Measurements from ENCODE around the gene POLD3.
"Not testable (repeated sequence)": the region's sequence is repeated elsewhere in the genome, so short reads cannot be mapped to it uniquely, and the experiment has no call there.

POLD3 gene

DNA sequence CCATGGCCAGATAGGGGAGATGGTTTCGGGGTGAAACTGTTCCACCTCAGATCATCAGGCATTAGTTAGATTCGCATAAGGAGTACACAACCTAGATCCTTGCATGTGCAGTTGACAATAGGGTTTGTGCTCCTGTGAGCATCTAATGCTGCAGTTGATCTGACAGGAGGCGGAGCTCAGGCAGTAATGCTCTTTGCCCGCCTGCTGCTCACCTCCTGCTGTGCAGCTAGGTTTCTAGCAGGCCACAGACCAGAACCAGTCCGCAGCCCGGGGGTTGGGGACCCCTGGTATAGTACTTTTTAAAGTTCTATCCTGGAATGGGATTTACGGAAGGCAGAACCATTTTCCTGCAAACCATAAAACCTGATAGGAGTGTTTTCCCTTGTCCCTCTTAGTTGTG lies 54.6 kb downstream of the POLD3 start:
- DNase-seq (ENCODE audit: extremely low read depth, insufficient read length): no peak
- Histone ChIP-seq H3K4me3 (replicated peaks; ENCODE audit: low read depth, low read length) (no peak overlapping the region), H3K36me3 (ENCODE audit: control insufficient read depth, insufficient read depth, low read length) (peaks cover 2% of the 10 kb centered on the region; the same call in 1 of the 2 replicates), H3K27me3 (replicated peaks; ENCODE audit: control insufficient read depth, insufficient read depth, low read length) (no peaks in the 10 kb centered on the region)
- TF ChIP-seq, protein P1, sequence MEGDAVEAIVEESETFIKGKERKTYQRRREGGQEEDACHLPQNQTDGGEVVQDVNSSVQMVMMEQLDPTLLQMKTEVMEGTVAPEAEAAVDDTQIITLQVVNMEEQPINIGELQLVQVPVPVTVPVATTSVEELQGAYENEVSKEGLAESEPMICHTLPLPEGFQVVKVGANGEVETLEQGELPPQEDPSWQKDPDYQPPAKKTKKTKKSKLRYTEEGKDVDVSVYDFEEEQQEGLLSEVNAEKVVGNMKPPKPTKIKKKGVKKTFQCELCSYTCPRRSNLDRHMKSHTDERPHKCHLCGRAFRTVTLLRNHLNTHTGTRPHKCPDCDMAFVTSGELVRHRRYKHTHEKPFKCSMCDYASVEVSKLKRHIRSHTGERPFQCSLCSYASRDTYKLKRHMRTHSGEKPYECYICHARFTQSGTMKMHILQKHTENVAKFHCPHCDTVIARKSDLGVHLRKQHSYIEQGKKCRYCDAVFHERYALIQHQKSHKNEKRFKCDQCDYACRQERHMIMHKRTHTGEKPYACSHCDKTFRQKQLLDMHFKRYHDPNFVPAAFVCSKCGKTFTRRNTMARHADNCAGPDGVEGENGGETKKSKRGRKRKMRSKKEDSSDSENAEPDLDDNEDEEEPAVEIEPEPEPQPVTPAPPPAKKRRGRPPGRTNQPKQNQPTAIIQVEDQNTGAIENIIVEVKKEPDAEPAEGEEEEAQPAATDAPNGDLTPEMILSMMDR (IDR thresholded peaks at IDR 0.05; ENCODE audit: insufficient read depth, low read length, poor library complexity, severe bottlenecking): no peak

DNA sequence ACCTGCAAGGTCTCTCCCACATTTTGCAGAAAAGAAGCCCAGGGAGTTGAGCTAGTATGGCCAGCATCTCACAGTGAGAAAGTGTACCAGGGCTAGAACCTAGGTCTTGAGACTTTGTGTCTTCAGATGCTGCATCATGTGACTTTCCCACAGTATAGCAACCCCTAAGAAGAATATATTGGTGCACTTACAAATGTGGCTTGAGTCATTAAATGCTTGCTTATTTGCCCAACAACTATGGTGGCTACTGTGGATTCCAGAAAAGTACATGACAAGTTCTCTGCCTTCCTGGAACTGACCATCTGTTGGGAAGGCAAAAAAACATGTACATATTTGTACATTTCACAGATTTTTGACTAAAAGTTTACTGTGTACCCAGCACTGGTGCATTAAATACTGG lies 55.0 kb downstream of the POLD3 start:
- DNase-seq (ENCODE audit: extremely low read depth, insufficient read length): no peak
- Histone ChIP-seq H3K36me3 (ENCODE audit: control insufficient read depth, insufficient read depth, low read length) (peaks cover 2% of the 10 kb centered on the region; the same call in 1 of the 2 replicates), H3K4me3 (replicated peaks; ENCODE audit: low read depth, low read length) (no peak overlapping the region), H3K27me3 (replicated peaks; ENCODE audit: control insufficient read depth, insufficient read depth, low read length) (no peaks in the 10 kb centered on the region)
- TF ChIP-seq, protein P1 (IDR thresholded peaks at IDR 0.05; ENCODE audit: insufficient read depth, low read length, poor library complexity, severe bottlenecking): no peak

DNA sequence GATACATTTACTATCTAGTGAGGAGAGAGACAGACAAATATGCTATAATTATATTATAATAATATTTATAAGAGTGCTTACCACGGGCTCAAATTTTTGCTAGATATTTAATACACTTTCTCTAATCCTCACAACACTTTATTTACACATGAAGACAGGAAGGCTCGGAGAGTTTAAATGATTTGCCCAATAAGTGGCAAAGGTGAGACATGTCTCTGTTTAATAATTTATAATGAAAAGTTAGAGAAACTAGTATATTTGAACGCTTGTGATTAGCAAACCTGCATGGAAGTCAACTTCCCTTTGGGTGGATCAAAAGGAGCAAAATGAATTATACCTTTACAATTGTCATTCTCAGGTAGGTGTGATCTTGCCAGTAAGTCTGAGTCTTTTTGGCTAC lies 55.4 kb downstream of the POLD3 start:
- Histone ChIP-seq H3K27me3 (replicated peaks; ENCODE audit: control insufficient read depth, insufficient read depth, low read length) (no peaks in the 10 kb centered on the region), H3K36me3 (ENCODE audit: control insufficient read depth, insufficient read depth, low read length) (peaks cover 2% of the 10 kb centered on the region; the same call in 1 of the 2 replicates), H3K4me3 (replicated peaks; ENCODE audit: low read depth, low read length) (no peak overlapping the region)
- TF ChIP-seq, protein P1 (IDR thresholded peaks at IDR 0.05; ENCODE audit: insufficient read depth, low read length, poor library complexity, severe bottlenecking): no peak
- DNase-seq (ENCODE audit: extremely low read depth, insufficient read length): no peak

DNA sequence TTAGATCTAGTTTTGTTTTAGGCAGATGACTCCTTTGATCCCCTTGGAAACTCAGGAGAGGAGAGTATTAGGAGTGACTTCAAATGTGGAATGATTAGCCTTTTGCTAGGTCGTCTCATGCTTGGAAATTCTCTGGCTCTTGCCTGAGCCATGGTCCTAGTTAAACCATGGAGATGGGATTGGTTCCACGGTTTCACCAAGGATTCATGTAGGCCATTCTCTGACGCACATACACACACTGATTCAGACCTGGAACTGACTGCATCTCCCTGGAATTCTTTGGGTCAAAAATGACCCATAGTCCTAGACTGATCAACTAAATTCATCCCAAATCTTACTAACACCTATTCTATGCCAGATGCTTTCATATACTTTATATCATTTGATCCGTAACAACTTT lies 56.5 kb downstream of the POLD3 start:
- peaks cover 2% of the 10 kb centered on the region; the same call in 1 of the 2 replicates for H3K36me3 ChIP-seq (ENCODE audit: control insufficient read depth, insufficient read depth, low read length)
- no peaks in the 10 kb centered on the region for H3K27me3 ChIP-seq (replicated peaks; ENCODE audit: control insufficient read depth, insufficient read depth, low read length)
- DNase-seq (ENCODE audit: extremely low read depth, insufficient read length): no peak
- no peak overlapping the region for H3K4me3 ChIP-seq (replicated peaks; ENCODE audit: low read depth, low read length)
- TF ChIP-seq, protein P1 (IDR thresholded peaks at IDR 0.05; ENCODE audit: insufficient read depth, low read length, poor library complexity, severe bottlenecking): no peak

DNA sequence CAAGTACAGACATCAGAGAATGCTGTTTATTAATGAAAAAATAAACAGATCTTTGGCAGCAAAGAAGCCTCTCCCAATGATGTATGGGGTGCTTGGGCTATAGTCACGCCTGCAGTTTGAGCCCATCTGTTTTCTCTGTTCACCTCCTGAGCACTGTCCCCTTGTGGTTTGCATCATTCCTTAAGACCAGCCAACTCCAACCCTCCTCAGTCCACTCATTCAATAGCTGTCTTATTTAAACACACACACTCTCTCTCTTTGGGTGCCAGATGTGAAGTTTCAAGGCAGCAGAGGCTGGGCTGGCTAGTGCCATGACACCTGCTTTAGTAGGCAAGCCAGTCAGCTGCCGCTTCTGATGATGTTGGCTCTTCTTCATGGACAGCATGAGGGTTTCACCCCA lies 58.1 kb downstream of the POLD3 start:
- TF ChIP-seq, protein P1 (IDR thresholded peaks at IDR 0.05; ENCODE audit: insufficient read depth, low read length, poor library complexity, severe bottlenecking): no peak
- Histone ChIP-seq H3K36me3 (ENCODE audit: control insufficient read depth, insufficient read depth, low read length) (no peaks in the 10 kb centered on the region; the same call in 1 of the 2 replicates), H3K27me3 (replicated peaks; ENCODE audit: control insufficient read depth, insufficient read depth, low read length) (no peaks in the 10 kb centered on the region), H3K4me3 (replicated peaks; ENCODE audit: low read depth, low read length) (no peak overlapping the region)
- DNase-seq (ENCODE audit: extremely low read depth, insufficient read length): no peak

DNA sequence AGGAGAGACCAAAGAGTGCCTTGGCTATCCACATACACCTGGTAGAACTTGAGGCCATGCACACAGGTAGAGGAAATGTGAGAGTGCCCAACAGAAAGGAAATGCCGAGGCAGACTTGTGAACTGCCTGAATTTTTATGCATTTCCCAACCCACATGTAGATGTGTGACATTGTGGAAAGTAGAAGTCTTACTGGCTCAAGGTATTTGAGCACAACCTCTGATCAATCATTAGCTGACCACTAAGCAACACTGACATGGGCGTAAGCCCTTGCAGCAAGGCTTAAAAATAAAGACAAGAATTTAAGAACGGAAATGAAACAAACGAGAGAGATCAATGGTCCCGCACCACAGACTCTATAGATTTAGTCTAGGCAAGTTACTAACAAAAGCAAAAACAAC lies 62.6 kb downstream of the POLD3 start:
- DNase-seq (ENCODE audit: extremely low read depth, insufficient read length): no peak
- Histone ChIP-seq H3K27me3 (replicated peaks; ENCODE audit: control insufficient read depth, insufficient read depth, low read length) (no peaks in the 10 kb centered on the region), H3K4me3 (replicated peaks; ENCODE audit: low read depth, low read length) (no peak overlapping the region), H3K36me3 (ENCODE audit: control insufficient read depth, insufficient read depth, low read length) (no peaks in the 10 kb centered on the region; the same call in 1 of the 2 replicates)
- TF ChIP-seq, protein P1 (IDR thresholded peaks at IDR 0.05; ENCODE audit: insufficient read depth, low read length, poor library complexity, severe bottlenecking): no peak

DNA sequence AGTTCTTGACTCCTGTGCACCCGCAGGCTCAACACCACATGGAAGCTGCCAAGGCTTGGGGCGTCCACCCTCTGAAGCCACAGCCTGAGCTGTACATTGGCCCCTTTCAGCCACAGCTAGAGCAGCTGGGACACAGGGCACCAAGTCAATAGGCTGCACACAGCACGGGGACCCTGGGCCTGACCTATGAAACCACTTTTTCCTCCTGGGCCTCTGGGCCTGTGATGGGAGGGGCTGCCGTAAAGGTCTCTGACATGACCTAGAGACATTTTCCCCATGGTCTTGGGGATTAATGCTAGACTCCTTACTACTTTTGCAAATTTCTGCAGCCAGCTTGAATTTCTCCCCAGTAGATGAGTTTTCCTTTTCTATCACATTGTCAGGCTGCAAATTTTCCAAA lies 66.7 kb downstream of the POLD3 start:
- not testable (repeated sequence) for H3K4me3 ChIP-seq (replicated peaks; ENCODE audit: low read depth, low read length); DNase-seq (ENCODE audit: extremely low read depth, insufficient read length); H3K27me3 ChIP-seq (replicated peaks; ENCODE audit: control insufficient read depth, insufficient read depth, low read length); H3K36me3 ChIP-seq (ENCODE audit: control insufficient read depth, insufficient read depth, low read length)

Measured in GM06990 (cell line).